ENCODE data around the gene POU6F2.

POU6F2 gene

DNA sequence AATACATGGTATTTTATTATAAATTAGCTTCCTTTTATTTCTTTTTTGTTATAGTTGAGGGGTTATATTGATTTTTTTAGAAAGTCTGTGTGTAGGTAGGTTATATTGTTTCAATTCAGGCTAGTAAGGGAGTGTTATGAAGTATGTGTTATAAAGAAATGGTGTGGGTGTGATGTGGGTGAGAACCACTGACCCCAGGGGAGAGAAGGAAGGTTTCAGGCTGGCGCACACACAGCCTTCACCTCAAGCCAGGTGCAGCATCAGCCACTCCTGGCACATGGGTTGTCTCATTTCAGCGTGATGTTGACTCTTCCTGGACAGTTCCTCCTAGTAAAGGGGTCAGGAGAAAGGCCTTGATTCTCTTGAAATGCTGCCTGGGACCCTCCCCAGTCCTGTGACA lies 291.3 kb downstream of the POU6F2 start:
- DNase-seq: no peak

DNA sequence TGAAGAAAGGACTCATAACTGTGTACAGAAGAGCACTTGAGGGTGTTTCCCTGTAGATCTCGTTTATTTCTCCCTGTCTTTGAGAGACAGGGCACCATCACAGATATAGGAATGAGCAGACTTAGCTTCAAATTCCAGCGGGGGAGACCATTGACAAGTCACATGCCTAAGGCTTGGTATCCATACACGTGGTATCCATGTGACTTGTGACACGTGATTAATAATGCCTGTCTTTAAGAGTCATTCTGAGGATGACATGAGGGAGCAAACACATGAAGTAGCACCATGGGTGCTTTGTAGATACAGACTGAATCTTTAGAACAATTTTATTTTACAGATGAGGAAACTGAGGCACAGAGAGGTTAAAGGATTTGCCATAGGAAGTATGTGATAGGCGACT lies 292.3 kb downstream of the POU6F2 start:
- DNase-seq: no peak

DNA sequence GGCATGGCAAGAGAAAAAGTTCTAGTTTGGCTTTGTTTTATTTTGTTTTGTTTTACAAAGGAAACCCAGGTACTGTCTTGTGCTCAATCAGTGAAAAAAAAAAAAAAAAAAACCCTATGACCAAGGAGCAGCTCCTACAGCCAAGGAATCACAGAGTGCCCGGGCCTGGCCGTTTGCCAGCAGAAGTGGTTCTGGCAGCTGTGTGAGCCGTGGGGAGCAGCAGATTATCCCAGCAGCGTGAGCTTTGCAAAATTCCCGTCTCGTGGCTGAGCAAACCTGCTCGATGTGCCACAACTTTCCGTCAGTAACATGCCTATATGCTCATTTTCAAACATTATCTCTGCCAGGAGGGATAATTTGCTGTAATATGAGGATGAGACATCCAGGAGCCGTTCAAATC lies 293.7 kb downstream of the POU6F2 start:
- DNase-seq: peak; percentile 39

DNA sequence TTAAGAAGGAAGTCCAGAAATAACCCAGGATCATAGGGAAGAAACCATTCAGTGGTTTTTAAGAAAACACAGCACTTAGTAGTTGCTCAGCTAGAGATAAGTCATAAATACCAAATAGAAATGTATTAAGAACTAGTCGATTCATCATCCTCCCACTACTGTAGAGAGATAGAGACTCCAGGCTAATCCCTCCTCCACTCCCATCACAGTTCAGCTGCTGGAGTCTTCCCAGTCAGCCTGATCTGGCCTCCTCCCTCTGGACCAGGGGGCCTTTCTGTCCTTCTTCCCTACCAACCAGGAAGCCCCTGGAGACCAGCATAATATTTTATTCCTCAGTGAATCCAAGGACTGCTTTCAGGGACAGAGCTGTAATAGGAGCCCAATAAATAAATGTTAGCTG lies 294.4 kb downstream of the POU6F2 start:
- DNase-seq: no peak

DNA sequence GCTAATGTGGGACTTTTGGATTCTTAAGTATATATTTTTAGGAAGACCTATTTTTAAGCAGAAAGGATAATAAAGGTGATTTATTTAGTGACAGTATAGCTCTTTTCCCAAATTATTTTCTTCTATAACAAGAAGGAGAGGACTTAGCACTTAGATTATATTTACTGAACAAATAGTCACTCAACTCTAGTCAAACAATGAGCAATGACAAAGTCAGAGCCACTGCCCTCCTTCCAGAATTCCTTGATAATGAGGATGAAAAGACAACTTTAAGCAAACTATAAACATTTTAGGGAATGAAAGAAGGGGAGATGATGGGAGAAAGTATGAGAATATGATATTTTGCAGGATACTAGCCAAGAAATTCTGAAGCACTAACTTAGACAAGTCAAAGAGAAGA lies 295.0 kb downstream of the POU6F2 start:
- no peak for DNase-seq

DNA sequence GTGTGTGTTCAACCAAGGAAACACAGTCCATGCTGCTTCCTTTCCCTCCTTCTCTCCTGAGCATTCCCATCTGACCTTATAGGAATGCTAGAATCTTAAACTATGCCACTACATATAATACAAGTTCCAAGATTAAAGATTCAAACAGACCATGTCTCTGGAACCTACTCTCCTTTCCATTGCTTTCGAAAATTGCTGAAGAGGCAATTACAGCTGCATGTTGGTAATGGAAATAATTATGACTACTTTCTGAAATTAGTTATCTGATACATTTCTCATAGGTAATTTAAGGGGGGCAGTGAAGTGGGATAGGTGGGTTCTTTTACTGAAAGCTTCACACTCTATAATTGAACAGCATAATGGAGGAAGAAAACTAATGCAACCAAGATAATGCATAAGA lies 302.6 kb downstream of the POU6F2 start:
- no peak for DNase-seq

DNA sequence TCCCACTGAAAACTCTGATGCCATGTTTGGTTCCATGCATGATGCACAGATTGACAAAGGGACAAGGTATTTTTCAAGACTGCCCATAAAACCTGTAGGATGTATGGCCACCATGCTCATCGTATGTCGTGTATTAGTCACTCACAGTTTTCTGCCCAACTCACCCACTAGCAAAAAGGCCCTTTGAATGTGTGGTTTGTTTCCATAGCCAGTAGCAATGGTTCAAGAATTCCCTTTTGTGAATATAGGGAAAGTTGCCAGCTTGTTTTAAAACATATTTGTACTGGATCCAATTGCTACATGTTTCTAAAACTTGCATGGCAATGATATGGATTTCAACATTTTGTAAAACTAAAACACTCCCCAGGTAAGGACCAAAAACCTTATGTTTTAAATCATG lies 307.5 kb downstream of the POU6F2 start:
- no peak for DNase-seq

DNA sequence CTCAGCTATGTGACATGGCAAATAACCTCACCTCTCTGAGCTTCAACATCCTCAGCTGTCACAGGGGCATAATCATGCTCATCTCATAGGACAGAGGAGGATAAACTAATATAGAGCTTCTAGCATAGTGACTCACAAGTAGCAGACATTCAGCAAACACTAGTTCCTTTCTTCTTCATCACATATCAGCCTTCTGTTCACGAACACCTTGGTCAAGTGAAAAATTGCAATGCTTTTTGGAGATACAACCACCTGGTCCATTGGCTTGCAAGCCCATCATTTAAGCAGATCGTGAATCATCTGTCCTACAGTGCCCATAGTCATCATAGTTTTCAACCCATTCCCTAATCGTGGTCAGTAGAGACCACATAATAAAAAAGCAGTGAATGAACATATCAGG lies 310.6 kb downstream of the POU6F2 start:
- no peak for DNase-seq

DNA sequence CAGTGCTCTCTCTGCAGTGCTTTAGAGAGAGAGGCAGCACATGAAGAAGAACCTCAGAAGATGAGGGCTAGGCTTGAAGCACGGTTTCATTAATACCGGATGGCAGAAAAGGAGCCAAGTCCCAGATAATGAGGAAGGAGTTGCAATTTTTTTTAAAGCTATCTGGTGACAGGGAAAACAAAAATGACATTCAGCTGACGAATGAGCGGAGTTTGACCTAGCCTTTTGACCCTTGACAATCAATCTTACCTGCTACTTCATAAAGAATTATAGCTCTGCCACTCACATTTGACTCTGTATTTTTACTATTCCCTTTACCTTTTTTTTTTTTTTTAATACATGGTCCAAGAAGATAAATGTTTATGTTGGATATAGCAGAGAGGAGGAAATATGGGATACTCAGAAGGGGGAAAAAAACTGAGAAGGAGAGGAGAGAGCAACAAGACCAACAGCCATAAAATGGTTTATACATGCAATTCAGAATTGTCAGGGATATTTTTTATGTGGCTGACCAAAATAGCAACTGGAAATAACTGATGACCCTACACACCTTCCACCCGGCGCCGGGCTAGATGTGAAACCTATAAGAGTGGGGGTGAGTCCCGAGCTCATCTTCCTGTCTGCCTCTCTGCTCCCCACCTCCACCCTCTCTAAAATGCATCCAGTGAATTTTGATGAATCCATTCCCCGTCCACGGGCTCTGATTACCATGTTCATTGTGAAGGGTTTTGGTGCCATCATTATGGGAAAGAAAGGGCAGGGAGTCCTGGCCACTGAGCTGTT lies 314.1 kb downstream of the POU6F2 start:
- DNase-seq: no peak

DNA sequence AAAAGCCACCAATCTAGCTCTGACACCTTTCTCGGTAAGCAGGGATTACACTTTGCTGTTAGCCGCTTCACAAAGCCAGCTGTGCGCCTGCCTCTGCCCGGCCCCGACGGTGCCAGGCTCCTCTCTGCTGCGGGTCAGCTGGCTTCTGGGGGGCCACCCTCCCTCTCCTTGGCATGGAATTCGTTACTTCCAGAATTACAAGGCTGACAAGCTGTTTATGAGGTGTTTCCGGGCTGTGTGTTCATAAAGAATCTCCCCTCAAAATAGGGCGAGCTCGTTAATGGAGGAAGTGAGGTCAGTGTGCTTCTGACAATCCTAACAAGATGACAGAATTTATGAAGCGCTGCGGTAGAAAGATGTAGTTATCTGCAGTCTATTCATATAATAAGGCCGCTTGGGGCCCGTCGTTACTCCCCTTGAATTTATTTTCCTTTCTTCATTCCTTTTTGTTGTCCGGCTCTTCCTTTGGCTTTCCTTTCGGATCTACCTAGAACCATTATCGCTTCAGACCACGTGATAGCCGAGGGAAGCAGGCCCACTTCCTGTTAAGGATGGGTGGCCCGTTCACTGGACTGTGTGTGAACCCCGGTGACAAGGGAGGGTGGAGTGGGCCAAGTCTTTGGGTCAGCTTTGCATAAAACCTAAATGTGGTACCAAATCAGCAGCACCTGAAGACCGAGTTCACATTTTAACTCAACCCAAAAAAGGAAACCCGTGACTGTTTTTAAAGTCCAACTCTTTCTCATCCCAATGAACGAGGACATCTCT lies 315.5 kb downstream of the POU6F2 start:
- no peak for DNase-seq

DNA sequence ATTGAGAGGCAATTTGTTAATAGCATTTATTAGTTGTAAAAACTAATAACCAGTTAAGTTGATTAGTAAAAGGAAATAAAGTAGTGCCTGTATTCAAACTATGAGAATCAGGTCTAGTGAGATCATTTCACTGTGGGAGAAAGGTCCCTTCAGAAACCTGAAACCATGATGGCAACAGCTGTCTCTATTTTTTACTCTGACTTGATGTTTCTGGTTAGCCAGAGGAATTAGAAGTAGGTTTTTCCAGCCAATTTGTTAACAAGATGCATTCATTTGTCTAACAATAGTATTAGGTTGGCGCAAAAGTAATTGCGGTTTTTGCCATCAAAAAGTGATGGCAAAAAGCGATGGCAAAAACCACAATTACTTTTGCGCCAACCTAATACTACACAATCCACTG lies 316.3 kb downstream of the POU6F2 start:
- DNase-seq: no peak

DNA sequence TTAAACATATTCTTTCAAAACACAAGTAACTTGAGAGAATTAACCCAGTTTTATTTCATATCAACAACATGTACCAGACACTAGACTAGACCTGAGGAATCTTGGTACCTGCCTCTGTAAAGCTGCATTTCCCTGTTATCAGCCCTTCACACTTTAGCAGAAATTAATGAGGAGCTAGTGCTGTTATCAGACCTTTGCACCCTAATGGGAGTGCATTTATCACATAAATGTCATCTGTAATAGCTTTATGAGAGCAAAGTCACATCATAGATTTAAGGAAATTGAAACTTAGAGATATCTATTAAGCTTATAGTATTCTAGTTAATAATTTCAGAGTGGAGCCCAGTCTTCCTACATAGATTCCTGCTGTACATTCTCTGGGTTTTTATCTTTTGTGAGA lies 318.1 kb downstream of the POU6F2 start:
- no peak for DNase-seq

DNA sequence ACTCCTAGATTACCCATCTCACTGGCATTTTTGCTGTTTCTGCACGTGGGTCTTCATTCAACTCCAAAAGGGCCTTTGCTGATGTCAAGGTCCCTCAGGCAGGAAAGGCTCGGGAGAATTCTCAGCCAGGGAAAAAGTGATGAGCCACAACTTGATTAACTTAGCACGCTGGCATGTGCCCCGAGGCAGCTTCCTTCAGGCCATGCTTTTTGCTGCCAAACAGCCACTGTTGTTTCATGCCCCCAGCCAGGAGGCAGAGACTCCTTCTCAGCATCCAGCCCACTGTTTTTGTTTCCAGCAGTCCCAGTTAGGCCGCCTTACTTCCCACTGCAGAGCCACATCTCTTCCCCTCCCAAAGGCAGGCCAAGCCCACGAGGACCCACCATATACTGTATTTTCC lies 322.0 kb downstream of the POU6F2 start:
- no peak for DNase-seq

DNA sequence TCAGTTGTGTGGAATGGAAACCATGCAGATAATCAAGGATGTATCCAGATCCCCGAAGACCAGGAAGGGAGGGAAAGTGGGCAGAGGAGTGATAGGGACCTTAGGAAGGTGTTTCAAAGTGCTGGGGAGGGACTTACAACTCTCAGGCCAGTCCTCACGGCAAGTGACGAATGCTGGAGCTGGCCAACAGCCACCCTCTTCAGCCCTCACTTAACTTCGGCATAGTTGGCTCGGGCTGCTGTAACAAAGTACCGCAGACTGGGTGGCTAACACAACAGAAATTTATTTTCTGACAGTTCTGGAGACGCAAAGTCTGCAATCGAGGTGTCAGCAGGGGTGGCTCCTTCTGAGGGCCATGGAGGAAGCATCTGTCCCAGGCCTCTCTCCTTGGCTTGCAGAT lies 322.6 kb downstream of the POU6F2 start:
- no peak for DNase-seq

DNA sequence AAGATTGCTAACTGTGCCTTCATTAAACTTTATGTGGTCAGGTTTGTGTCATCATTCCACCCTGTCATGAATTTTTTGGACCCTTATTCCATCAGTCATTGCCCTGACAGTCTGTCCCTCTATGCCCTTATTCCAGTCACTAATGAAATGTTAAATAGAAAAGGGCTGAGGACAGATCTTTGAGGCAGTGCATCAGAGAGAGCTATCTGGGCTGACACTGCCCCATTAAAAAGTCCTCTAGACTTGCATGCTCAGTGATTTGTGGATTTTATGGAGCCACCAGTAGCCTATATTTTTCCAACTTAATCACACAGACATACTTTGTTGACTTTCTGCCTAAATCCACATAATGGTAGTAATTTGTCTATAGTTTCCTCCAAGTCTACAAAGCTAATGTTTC lies 323.8 kb downstream of the POU6F2 start:
- DNase-seq: no peak

DNA sequence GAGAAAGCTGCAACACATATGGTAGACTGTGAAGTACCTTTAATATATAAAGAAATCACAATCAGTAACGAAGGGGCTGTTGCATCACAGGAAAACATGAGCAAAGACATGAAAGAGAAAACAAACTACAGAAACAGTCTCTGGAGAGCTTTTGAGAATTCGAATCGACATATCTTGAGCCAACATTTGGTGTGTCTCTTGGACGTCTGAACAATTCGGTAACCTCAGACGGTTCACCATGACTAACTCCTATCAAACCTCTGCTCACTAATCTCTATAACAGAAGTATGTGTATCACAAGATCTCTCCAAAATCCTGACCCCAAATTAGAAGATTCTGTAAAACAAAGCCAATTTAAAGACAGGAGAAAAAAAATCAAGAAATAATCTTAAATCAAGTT lies 326.5 kb downstream of the POU6F2 start:
- DNase-seq: no peak

DNA sequence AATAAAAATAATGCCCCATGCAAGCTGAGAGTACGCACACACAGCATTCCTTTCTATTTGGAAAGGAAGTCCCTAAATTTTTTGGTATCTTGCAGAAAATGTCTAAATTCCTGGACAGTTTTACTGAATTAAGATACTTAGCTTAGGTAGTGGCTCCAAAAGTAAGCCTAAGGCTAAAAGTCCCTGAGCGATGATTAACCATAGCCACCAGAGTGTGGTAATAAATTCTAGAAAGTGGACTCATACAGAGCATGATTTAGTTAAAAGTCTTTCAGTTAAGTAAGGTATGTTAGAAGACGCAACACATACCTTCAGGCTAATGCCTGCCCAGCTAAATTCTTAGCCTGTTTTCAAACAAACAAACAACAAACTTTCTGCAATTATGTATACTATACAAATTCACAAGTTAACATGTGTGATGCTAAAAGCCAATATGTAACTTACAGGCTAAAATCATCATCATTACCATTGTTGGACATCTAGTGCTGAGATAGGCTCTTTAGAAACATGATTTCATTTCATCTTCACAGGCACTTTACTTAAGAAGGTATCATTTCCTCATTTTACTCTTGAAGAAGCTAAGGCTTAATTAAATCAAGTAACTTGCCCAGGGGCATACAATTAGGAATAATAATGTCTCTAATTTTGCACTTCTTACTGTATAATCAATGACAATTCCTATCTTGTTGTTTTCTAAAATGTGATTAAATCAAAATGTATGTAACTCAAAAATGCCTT lies 327.1 kb downstream of the POU6F2 start:
- no peak for DNase-seq

DNA sequence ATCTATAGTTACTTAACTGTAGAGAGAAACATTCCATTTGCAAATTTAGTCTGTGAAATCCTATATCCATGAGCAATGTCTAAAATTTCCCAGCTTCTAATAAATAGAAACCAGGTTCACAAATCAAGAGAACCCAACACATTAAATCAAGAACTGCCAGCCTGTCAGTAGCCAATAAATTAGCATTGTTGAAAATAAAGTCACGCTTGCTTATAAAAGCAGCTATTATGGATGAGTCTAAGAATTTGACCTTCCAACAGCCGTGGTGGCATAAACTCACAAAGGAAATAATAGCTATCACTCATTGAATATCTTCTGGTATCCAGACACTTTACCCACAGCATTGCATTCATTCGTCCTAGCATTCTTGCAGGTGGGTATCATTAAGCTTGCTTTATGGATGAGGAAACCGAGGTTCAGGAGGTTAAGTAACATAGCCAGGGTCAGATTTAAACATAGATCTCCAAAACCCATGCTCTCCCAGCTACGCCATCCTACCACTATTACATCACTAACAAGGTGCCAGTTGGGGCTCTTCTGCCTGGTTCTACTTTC lies 328.4 kb downstream of the POU6F2 start:
- no peak for DNase-seq

DNA sequence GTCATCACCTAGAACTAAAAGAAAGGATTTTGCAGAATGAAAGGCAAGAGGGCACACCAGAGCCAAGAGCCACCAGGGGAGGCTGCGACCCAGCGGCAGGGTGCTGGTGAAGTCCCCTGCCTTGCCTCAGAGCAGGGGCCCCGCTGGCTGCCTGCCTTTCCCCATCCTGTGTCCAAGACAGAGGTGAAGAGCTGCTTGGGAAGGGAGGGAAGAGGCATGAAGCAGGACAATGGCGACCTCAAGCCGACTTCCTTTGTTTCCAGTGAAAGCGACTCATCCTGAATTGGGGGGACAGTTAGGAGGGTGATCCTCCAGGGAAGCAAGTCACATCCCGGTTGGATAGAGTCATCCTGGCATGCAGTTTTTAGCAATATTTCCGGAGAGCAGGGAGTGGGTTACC lies 333.0 kb downstream of the POU6F2 start:
- no peak for DNase-seq

DNA sequence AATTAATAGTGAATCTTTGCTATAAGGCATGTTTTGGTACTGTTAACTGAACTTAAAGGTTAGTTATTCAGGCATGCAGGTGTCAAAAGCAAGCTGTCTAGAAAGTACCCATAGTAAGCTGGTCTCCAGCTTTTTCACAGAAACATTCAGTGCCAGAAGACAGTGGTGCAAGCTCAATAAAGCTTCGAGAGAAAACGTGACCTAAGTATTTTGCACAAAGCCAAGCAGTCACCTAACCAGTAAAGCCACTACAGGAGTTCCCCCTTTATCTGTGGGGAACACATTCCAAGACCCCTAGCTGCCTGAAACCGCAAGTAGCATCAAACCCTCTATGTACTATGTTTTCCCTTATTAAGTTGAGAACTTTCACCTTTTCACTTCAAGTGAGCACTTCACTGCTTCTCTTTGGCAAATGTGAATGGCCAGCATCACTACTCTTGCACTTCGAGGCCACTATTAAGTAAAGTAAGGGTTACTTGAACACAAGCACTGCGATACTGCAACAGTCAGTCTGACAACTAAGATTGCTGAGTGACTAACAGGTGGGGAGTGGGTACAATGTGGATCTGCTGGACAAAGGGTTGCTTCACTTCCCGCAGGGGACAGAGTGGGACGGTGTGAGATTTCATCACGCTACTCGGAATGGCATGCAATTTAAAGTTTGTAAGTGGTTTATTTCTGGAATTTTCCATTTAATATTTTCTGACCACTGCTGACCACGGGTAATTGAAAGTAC lies 334.7 kb downstream of the POU6F2 start:
- DNase-seq: no peak

DNA sequence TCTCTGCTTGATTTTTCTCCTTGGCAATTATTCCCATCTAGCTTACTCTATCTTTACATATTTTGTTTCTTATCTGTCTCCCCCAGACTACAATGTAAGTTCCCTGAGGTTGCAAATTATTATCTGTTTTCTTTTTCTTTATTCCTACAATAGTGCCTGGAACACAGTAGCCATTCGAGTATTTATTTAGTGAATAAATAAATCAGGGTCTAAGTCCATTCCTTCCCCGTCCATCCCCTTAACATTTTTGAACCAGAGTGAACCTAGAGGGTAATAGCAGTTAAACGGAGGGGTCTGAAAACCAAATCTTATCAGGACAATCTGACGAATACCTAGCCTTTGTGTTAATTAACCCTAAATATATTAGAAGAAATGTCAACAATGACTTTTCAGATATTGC lies 335.7 kb downstream of the POU6F2 start:
- no peak for DNase-seq

DNA sequence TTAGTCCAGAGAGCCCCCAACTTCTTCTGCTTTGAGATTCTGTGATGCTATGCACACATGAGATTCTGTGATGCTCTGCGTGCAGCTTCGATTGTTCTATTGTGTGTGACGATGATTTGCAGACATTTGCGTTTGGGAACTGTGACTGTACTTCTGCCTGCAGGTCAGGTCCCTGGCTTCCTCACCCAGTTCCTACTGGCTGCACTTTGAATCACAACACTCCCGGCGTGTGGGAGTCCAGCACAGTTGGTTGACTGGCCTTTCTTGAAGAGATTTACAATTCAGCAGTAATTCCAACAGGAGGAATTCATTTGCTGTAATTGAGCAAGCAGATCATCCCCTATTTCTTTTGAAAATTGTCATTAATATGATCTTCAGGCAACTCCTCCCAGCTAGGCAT lies 336.3 kb downstream of the POU6F2 start:
- no peak for DNase-seq

DNA sequence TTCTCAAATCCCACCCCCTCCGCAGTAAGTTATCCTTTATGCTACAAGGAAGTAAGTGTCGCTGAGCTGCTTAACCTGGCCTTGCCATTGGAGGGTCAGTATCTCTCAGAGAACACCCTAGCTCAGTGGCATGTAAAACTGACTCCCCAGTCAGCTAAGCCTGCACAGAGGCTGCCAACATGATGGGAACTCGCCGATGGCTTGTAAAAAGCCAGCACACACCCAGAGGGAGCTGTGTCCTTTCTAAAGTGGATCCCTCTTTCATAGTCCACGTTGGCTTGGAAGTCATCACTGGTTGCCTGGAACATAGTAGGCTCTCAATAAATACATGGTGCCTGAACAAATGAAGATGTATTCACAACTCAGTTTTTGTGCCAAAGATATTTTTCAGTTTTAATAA lies 339.4 kb downstream of the POU6F2 start:
- no peak for DNase-seq
